Femur (tissue), 1 donor: Measurements from ENCODE around the gene NAIF1.
"Not testable (repeated sequence)": the region's sequence is repeated elsewhere in the genome, so short reads cannot be mapped to it uniquely, and the experiment has no call there.

Source experiments
- DNase-seq: peaks from one replicate; pipeline ENCODE4 v3.0.0-alpha.2; 2017

The NAIF1 gene

DNA sequence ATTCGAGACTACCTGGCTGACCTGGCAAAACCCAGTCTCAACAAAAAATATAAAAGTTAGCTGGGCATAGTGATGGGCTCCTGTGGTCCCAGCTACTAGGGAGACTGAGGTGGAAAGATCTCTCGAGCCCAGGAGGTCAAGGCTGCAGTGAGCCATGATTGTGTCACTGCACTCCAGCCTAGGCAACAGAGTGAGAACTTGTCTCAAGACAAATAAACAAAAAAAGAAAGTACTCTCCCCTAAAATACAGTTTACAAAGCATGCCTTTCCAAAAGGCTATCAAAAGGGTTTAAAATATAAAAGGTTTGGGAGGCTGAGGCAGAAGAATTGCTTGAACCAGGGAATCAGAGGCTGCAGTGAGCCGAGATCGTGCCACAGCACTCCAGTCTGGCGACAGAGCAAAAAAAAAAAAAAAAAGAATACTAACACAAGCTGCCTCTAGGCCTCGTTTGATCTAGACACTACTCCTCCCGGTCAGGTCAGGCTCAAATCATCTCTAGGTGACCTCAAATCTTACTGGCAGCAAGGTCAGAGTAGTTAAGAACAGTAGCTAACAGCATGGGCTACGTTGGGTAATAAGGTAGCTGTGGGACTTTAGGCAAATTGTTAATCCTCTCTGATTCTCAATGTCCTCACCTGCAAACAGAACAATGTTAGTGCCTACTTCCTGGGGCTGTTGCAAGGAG lies 9.3 kb downstream of the NAIF1 start:
- DNase-seq, result no peak

GRCh38 chr9:128056887-128057723 lies 10.0 kb downstream of the NAIF1 start:
- no peak for DNase-seq

- no peak for DNase-seq
These were observed 11.0 kb downstream of the NAIF1 start for GRCh38 chr9:128056086-128056485.

DNA sequence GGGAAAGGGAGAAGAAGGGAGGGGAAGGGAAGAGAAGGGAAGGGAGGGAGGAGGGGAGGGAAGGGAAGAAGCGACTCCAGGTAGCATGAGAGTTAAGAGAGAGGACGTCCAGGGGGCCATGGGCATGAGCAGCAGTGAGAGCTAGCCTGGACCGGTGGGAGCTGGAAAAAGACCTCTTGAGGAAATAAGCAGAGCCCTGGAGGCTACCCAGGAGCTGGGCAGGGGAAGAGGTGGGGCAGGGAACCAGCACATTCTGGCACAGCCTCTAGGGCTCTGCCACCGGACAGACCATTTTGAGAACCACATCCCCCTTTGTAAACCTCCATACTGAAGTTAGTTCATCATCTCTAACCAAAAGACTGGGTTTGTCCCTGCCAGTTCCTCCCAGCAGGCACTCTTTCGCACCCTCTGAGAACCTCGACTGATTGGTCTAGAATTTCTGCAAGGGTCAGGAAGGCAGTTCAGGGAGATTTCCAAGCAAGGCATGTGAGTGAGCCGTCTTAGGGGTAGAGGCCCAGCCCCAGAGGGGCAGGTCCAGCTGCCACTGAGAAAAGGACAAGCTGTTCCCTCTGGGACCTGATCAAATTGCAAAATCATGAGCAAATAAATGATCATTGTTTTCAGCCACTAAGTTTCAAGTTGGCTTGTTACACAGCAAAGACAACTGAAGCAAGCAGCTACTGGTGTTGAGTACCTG lies 11.6 kb downstream of the NAIF1 start:
- no peak for DNase-seq

DNA sequence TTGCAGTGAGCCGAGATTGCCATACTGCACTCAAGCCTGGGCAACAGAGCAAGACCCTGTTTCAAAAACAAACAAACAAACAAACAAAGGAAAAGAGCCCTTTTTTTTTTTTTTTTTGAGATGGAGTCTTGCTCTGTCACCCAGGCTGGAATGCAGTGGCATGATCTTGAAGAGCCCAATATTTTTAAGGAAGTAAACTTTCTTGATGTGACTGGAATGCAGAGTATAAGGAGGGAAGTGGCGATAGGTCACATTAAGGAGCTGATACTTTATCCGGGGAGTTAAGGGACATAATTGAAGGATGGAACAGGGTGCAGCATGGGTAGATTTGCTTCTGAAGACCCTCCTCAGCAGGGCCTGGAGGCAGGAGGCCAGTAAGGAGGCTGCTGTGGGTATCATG lies 13.0 kb downstream of the NAIF1 start:
- DNase-seq, result no peak

DNA sequence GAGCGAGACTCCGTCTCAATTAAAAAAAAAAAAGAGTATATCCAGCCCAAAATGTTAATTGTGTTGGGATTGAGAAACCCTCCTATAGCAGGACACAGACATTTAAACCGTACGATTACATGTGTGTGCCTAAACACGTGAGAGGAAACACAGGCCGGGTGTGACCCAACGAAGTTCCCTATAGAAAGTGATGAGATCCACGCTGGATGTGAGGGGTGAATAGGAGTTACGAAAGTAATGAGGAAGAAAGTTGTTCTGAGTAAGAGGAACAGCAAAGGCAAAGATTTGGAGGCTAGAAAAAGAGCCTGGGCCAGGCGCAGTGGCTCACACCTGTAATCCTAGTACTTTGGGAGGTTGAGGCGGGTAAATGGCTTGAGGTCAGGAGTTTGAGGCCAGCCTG lies 13.6 kb downstream of the NAIF1 start:
- no peak for DNase-seq

GRCh38 chr9:128051932-128052709 lies 15.0 kb downstream of the NAIF1 start:
- DNase-seq, result no peak

DNA sequence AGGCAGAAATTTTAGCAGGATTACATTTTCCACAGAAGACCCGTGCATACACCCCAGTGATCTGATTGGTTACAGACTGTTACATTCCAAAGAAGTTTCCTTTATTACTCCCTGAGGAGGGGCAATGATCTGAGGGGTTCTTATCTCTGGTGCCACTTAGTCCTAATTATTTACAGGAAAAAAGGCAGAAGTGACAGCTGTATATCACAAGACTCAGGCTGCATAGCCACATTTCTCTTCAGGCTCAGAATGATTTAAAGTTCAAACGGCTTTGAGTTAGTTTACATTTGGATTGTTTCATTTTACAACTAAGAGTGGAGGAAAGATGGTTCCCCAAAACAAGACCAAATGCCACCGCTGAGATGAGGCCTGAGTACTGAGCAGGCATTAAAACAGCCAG lies 17.3 kb downstream of the NAIF1 start:
- no peak for DNase-seq

- DNase-seq, result no peak
These were observed 18.5 kb downstream of the NAIF1 start for GRCh38 chr9:128048663-128049062.

DNA sequence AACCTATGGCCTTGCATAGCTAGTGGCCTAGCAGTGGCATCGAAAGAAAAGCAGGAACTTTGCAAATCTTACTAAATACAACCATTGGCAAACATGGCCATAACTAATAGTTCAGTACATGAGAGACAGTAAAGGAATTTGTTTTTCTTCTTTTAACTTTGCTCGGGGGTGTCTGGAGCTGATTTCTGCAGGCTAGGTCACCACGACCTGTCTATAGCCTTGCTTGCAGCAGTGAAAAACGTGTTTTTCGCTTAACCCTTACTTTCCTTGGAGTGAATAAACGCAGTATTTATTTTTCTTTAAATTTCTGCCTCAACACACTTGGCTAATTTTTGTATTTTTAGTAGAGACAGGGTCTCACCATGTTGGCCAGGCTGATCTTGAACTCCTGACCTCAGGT lies 19.9 kb downstream of the NAIF1 start:
- no peak for DNase-seq

- no peak for DNase-seq
These were observed 21.3 kb downstream of the NAIF1 start for GRCh38 chr9:128045831-128046230.

DNA sequence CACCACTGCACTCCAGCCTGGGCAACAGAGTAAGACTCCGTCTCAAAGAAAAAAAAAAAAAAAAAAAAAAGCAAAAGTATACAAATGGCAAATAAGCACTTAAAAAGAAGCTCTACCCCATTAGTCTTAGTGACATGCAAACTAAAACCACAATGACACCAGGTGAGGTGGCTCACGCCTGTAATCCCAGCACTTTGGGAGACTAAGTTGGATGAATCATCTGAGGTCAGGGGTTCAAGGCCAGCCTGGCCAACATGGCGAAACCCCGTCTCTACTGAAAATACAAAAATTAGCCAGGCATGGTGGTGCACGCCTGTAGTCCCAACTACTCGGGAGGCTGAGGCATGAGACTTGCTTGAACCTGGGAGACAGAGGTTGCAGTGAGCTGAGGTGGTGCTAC lies 21.7 kb downstream of the NAIF1 start:
- DNase-seq, result not testable (repeated sequence)

DNA sequence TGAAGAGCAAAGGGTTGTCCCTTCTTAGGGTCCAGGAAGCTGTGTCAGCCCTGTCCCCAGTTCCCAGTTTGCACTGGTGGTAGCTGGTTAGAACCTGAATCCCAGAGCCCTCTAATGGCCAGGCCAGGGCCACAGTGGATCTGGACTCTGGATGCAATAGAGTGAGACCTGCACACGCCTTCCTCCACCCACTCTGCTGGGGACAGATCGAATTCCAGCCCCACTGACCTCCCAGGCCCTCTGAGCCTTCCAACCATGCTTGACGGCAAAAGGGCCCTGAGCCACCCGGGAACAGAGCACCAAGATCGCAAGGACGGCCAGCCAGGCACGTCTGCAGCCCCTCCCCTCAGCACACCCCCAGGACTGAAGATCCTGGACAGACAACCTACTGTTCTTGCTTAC lies 23.7 kb downstream of the NAIF1 start:
- no peak for DNase-seq

- DNase-seq, result no peak
These were observed 25.1 kb downstream of the NAIF1 start for GRCh38 chr9:128042043-128042442.

DNA sequence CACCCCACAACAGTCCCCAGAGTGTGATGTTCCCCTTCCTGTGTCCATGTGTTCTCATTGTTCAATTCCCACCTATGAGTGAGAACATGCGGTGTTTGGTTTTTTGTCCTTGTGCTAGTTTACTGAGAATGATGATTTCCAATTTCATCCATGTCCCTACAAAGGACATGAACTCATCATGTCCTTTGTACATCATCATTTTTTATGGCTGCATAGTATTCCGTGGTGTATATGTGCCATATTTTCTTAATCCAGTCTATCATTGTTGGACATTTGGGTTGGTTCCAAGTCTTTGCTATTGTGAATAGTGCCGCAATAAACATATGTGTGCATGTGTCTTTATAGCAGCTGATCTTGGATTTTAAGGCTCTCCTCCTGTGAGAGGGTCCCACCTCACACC lies 26.3 kb downstream of the NAIF1 start:
- not testable (repeated sequence) for DNase-seq

- not testable (repeated sequence) for DNase-seq
These were observed 30.6 kb downstream of the NAIF1 start for GRCh38 chr9:128036522-128036921.

DNA sequence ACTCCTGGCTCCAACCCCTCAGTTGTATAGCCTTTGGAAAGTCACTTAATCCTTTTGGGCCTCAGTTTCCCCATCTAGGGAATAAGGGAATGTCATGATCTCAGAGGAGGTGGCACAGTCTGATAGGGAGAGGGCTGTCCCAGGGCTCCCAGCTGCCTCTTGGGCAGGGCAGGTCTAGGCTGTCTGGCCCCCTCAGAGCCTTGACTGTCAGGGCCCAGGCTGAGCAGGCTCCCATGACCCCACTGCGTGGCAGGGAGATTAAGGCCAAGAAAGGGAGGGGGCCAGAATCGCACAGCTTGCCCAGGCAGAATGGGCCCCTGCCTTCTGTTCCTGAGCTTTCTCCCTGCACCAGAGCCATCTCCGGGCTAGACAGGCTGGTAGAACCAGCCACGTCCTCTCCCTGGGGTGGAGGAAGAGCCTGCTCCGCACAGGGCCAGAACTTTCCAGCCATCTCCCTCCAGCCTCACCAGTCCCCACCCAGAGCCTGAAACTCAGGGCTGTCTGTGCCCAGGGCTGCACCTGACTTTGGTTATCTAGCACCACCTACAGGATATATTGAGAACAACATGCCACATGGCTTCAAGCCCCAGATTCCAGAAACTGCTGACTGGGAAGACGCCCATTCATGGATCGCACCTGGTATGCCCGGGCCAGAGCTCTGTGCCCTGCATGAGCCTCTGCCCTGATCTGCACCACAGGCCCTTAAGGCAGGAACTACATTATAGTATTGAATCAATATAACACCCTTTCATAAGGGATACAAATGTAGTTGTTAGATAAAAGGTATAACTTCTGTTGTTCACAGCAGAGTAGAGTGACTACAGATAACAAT lies 32.1 kb downstream of the NAIF1 start:
- DNase-seq, result peak; percentile 56

GRCh38 chr9:128033609-128034008 lies 33.5 kb downstream of the NAIF1 start:
- no peak for DNase-seq

GRCh38 chr9:128027705-128028104 lies 39.4 kb downstream of the NAIF1 start:
- no peak for DNase-seq

GRCh38 chr9:128026773-128027541 lies 40.2 kb downstream of the NAIF1 start:
- DNase-seq, result no peak

DNA sequence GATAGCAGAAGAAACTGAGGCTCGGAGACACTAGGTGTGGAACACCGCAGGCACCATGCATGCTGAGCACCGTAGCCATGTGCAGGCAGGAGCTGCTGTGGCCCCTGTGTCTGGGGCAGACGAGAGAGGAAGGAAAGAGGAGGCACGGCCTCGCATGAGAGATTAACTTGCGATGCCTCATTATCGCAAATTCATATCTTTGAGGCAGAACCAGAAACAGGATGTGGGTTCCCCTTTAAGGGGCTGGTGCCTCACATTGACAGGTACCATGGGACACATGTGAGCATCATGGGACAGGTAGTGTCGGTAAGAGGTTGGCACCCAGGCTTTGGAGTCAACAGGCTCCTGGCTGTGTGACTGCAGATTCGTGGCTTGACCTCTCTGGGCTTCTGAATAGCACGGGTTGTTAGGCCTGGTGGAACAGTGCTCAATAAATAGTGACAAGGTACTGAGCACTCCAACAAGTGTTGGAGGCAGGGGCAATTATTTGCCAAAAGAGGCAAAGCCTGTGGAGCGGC lies 40.8 kb downstream of the NAIF1 start:
- no peak for DNase-seq
